Measurements from ENCODE around the gene SMC2.
A peak's percentile ranks its signal among the peaks of the same experiment; 100 is the strongest.

The SMC2 gene

DNA sequence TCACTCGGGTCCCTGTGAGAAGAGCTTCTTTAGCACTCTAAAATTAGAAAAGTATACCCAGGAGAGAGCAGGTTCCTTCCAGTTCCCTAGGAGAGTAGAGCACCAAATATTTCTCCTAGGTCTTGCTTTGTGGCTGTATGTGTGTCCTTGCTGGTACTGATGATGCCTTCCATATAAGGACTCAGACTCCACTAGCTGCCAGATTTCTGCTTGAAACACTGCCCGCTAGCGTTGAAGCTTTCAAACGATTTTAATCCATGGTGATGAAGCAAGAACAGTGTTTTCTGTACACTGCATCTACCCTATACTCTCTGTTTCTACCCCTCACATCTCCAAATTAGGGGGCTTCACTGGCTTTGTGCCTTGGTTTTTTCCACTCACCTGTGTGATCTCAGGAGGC lies 2.4 kb upstream of the SMC2 start:
- Histone ChIP-seq H3K79me2 (ENCODE audit: insufficient read depth, low read length) (peaks cover 37% of the 10 kb centered on the region), H3K27me3 (ENCODE audit: insufficient read depth, low read length, poor library complexity, severe bottlenecking) (no peaks in the 10 kb centered on the region), H4K20me1 (ENCODE audit: insufficient read depth, low read length, poor library complexity, severe bottlenecking) (peaks cover 16% of the 10 kb centered on the region), H3K9me2 (replicated peaks; ENCODE audit: low read depth, low read length) (no peaks in the 10 kb centered on the region), H3K9me3 (ENCODE audit: insufficient read depth, low read depth, low read length) (no peaks in the 10 kb centered on the region), H3F3A (ENCODE audit: low read depth) (no peaks in the 10 kb centered on the region), H3K4me1 (ENCODE audit: insufficient read depth, low read length, poor library complexity, severe bottlenecking) (peaks cover 43% of the 10 kb centered on the region), H3K9ac (ENCODE audit: low read depth, low read length, poor library complexity, severe bottlenecking) (peak overlapping the region; percentile 90), H3K4me2 (ENCODE audit: low read depth, low read length, poor library complexity, severe bottlenecking) (peak overlapping the region; percentile 83), H3K36me3 (ENCODE audit: insufficient read depth, low read length) (no peaks in the 10 kb centered on the region), H3K4me3 (ENCODE audit: low read length, poor library complexity, severe bottlenecking) (peak overlapping the region; percentile 87), H2AFZ (ENCODE audit: low read length) (no peak overlapping the region)
- TF ChIP-seq, protein P1, sequence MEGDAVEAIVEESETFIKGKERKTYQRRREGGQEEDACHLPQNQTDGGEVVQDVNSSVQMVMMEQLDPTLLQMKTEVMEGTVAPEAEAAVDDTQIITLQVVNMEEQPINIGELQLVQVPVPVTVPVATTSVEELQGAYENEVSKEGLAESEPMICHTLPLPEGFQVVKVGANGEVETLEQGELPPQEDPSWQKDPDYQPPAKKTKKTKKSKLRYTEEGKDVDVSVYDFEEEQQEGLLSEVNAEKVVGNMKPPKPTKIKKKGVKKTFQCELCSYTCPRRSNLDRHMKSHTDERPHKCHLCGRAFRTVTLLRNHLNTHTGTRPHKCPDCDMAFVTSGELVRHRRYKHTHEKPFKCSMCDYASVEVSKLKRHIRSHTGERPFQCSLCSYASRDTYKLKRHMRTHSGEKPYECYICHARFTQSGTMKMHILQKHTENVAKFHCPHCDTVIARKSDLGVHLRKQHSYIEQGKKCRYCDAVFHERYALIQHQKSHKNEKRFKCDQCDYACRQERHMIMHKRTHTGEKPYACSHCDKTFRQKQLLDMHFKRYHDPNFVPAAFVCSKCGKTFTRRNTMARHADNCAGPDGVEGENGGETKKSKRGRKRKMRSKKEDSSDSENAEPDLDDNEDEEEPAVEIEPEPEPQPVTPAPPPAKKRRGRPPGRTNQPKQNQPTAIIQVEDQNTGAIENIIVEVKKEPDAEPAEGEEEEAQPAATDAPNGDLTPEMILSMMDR (conservative IDR thresholded peaks at IDR 0.05; ENCODE audit: low read length): peak; percentile 59
- TF ChIP-seq EZH2phosphoT487 (IDR thresholded peaks at IDR 0.05; ENCODE audit: borderline replicate concordance): no peak

DNA sequence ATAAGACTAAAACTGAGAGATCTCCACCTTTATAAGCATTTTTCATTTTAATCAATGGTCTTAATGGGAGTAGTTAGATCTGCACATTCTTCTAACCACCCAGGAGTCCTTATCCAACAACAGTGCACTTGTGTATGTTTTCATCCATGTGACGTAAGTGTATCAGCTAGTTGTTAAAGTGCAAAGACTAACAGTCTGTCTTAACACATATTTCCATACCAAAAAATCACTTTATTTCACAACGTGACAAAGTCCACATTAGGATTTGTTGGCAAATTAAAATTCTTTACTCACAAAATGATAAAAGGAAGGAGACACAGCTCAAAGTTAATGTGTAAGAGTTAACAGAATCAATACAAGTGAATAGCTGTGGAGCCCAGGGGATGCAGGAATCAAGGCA lies 1.9 kb upstream of the SMC2 start:
- TF ChIP-seq, protein P1 (conservative IDR thresholded peaks at IDR 0.05; ENCODE audit: low read length): no peak
- TF ChIP-seq EZH2phosphoT487 (IDR thresholded peaks at IDR 0.05; ENCODE audit: borderline replicate concordance): no peak
- Histone ChIP-seq H3F3A (ENCODE audit: low read depth) (no peaks in the 10 kb centered on the region), H3K4me1 (ENCODE audit: insufficient read depth, low read length, poor library complexity, severe bottlenecking) (peaks cover 45% of the 10 kb centered on the region), H3K9ac (ENCODE audit: low read depth, low read length, poor library complexity, severe bottlenecking) (peak overlapping the region; percentile 90), H2AFZ (ENCODE audit: low read length) (no peak overlapping the region), H3K9me2 (replicated peaks; ENCODE audit: low read depth, low read length) (no peaks in the 10 kb centered on the region), H3K27me3 (ENCODE audit: insufficient read depth, low read length, poor library complexity, severe bottlenecking) (no peaks in the 10 kb centered on the region), H3K4me3 (ENCODE audit: low read length, poor library complexity, severe bottlenecking) (peak overlapping the region; percentile 87), H4K20me1 (ENCODE audit: insufficient read depth, low read length, poor library complexity, severe bottlenecking) (peaks cover 19% of the 10 kb centered on the region), H3K4me2 (ENCODE audit: low read depth, low read length, poor library complexity, severe bottlenecking) (peak overlapping the region; percentile 83), H3K79me2 (ENCODE audit: insufficient read depth, low read length) (peaks cover 41% of the 10 kb centered on the region), H3K36me3 (ENCODE audit: insufficient read depth, low read length) (no peaks in the 10 kb centered on the region), H3K9me3 (ENCODE audit: insufficient read depth, low read depth, low read length) (no peaks in the 10 kb centered on the region)

DNA sequence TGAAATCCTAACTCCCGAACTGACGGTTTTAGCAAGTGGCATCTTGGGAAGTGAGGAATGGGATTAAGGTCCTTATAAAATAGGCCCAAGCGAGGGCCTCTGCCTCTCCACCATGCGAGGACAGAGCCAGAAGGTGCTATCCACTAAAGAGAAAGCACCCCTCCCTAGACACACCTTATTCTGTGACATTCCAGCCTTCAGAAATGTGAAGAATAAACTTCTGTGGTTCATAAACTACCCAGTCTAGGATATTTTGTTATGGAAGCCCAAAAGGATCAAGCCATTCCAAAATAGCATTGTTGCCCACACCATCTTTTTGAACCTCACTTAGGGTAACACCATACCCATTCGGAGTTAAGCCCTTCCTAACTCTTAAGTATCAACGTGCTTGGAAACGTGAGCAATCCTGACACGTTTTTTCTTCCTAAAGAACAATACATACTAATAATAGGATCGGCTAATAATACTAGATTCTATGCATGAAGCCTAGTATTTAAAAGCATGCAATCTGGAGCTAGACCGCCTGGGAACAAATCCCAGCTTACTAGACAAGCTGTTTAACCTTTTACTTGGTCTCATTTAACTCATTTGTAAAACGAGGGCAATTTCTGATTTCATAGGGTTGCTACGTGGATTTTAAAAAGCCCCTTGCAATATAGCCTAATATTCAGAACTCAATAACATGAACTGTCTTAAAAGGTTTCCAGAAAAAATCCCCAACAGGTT lies 1.1 kb upstream of the SMC2 start:
- H3K79me2 ChIP-seq (ENCODE audit: insufficient read depth, low read length): peaks cover 50% of the 10 kb centered on the region
- H3K27me3 ChIP-seq (ENCODE audit: insufficient read depth, low read length, poor library complexity, severe bottlenecking): no peaks in the 10 kb centered on the region
- peak overlapping the region; percentile 90 for H3K9ac ChIP-seq (ENCODE audit: low read depth, low read length, poor library complexity, severe bottlenecking)
- peak overlapping the region; percentile 75 for H2AFZ ChIP-seq (ENCODE audit: low read length)
- H3K4me1 ChIP-seq (ENCODE audit: insufficient read depth, low read length, poor library complexity, severe bottlenecking): peaks cover 49% of the 10 kb centered on the region
- no peak for TF ChIP-seq EZH2phosphoT487 (IDR thresholded peaks at IDR 0.05; ENCODE audit: borderline replicate concordance)
- no peaks in the 10 kb centered on the region for H3F3A ChIP-seq (ENCODE audit: low read depth)
- H3K9me3 ChIP-seq (ENCODE audit: insufficient read depth, low read depth, low read length): no peaks in the 10 kb centered on the region
- peaks cover 27% of the 10 kb centered on the region for H4K20me1 ChIP-seq (ENCODE audit: insufficient read depth, low read length, poor library complexity, severe bottlenecking)
- no peaks in the 10 kb centered on the region for H3K9me2 ChIP-seq (replicated peaks; ENCODE audit: low read depth, low read length)
- H3K4me2 ChIP-seq (ENCODE audit: low read depth, low read length, poor library complexity, severe bottlenecking): peak overlapping the region; percentile 83
- H3K36me3 ChIP-seq (ENCODE audit: insufficient read depth, low read length): no peaks in the 10 kb centered on the region
- H3K4me3 ChIP-seq (ENCODE audit: low read length, poor library complexity, severe bottlenecking): peak overlapping the region; percentile 87
